ENCODE data around the gene ITPRID2. TPM values are rescaled to one million over a fixed set of nuclear protein-coding genes. Genes with fewer than 3 reads are reported as not detected.
A peak's percentile ranks its signal among the peaks of the same experiment; 100 is the strongest.

Gene ITPRID2
- polyA plus RNA-seq, 1 experiment, result 52.7 TPM

- no peak for TF ChIP-seq CTCF (IDR thresholded peaks at IDR 0.05; ENCODE audit: insufficient read depth, low read depth, low read length)
- no peak for DNase-seq (ENCODE audit: low read depth)
- Histone ChIP-seq H3K36me3 (ENCODE audit: control insufficient read depth, insufficient read depth, low read length) (no peaks in the 10 kb centered on the region), H3K27me3 (ENCODE audit: control insufficient read depth, insufficient read depth, low read length) (no peaks in the 10 kb centered on the region), H3K4me3 (ENCODE audit: low read depth, low read length) (no peak overlapping the region)
- ChIA-PET POLR2A (no interaction called here), CTCF (interaction anchor here (0.7 kb wide), 2 partner anchors 78 to 92 kb away, joined by 3 read pairs; no protein-coding TSS in a partner anchor)
These were observed 28.8 kb upstream of the ITPRID2 start for GRCh38 chr2:181862583-181863281.

DNA sequence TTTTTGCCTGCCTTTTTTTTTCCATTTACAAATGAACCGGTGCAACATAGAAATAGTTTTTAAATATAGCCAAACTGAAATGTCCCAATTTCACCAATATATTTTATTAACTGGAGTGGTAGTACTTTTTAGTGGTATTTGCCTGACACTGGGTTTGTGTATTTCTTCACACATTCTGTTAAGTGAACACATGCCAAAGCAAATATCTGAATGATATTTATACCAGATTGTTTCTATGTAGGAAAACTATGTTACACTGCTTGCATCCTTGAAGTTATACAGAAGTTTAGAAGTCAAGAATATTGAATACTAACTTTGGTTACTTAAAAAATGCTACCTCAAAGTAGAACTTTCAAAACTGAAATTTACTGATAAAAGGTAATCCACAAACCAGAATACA is 19.4 kb upstream of the ITPRID2 start:
- ChIA-PET POLR2A (no interaction called here), CTCF (no interaction called here)
- Histone ChIP-seq H3K36me3 (ENCODE audit: control insufficient read depth, insufficient read depth, low read length) (no peaks in the 10 kb centered on the region), H3K27me3 (ENCODE audit: control insufficient read depth, insufficient read depth, low read length) (no peaks in the 10 kb centered on the region), H3K4me3 (ENCODE audit: low read depth, low read length) (no peak overlapping the region)
- TF ChIP-seq CTCF (IDR thresholded peaks at IDR 0.05; ENCODE audit: insufficient read depth, low read depth, low read length), result no peak
- no peak for DNase-seq (ENCODE audit: low read depth)

GRCh38 chr2:181876614-181877063 is 14.9 kb upstream of the ITPRID2 start:
- no peak for TF ChIP-seq CTCF (IDR thresholded peaks at IDR 0.05; ENCODE audit: insufficient read depth, low read depth, low read length)
- ChIA-PET CTCF (no interaction called here), POLR2A (no interaction called here)
- Histone ChIP-seq H3K4me3 (ENCODE audit: low read depth, low read length) (no peak overlapping the region), H3K27me3 (ENCODE audit: control insufficient read depth, insufficient read depth, low read length) (no peaks in the 10 kb centered on the region), H3K36me3 (ENCODE audit: control insufficient read depth, insufficient read depth, low read length) (no peaks in the 10 kb centered on the region)
- peak; percentile 58 for DNase-seq (ENCODE audit: low read depth)

GRCh38 chr2:181877181-181877664 is 14.3 kb upstream of the ITPRID2 start:
- no peaks in the 10 kb centered on the region for H3K27me3 ChIP-seq (ENCODE audit: control insufficient read depth, insufficient read depth, low read length)
- H3K4me3 ChIP-seq (ENCODE audit: low read depth, low read length), result no peak overlapping the region
- DNase-seq (ENCODE audit: low read depth), result no peak
- H3K36me3 ChIP-seq (ENCODE audit: control insufficient read depth, insufficient read depth, low read length), result no peaks in the 10 kb centered on the region
- ChIA-PET POLR2A (no interaction called here), CTCF (interaction anchor here (0.7 kb wide), 1 partner anchor 59 kb away, joined by 3 read pairs; no protein-coding TSS in a partner anchor)
- TF ChIP-seq CTCF (IDR thresholded peaks at IDR 0.05; ENCODE audit: insufficient read depth, low read depth, low read length), result no peak

GRCh38 chr2:181878448-181878847 is 13.1 kb upstream of the ITPRID2 start:
- ChIA-PET POLR2A (no interaction called here), CTCF (no interaction called here)
- no peak overlapping the region for H3K4me3 ChIP-seq (ENCODE audit: low read depth, low read length)
- TF ChIP-seq CTCF (IDR thresholded peaks at IDR 0.05; ENCODE audit: insufficient read depth, low read depth, low read length), result no peak
- no peaks in the 10 kb centered on the region for H3K36me3 ChIP-seq (ENCODE audit: control insufficient read depth, insufficient read depth, low read length)
- H3K27me3 ChIP-seq (ENCODE audit: control insufficient read depth, insufficient read depth, low read length), result no peaks in the 10 kb centered on the region
- no peak for DNase-seq (ENCODE audit: low read depth)

Data from BJ (cell line).